Activated T-cell treated with anti-CD3 and anti-CD28 coated beads, Interleukin-2, amount 50 U/mL, for 72 hours (primary cell): Measurements from ENCODE around the gene ATRIP. TPM values are rescaled to one million over a fixed set of nuclear protein-coding genes. Genes with fewer than 3 reads are reported as not detected.
"Not testable (repeated sequence)": the region's sequence is repeated elsewhere in the genome, so short reads cannot be mapped to it uniquely, and the experiment has no call there.

ENCODE experiments used
- ATAC-seq, 2 donors: fragments of 150-1000 bp; cut with Tn5 transposase; replicated peaks in 1 of 2; 2 replicates each; pipeline ENCODE4 v1.10.0; 2021; ENCODE audit warnings: moderate library complexity in 2 of 2, mild to moderate bottlenecking in 1 of 2
- DNase-seq, 2 donors: peaks; one replicate each; pipeline ENCODE4 v3.0.0; 2021 to 2022; ENCODE audit warnings: mixed read lengths in 1 of 2
- H3K27ac Mint-ChIP-seq: one replicate; pipeline ENCODE4 v1.8.0; 2022; ENCODE audit warnings: mild to moderate bottlenecking, moderate library complexity, mixed read lengths
- H3K27me3 Mint-ChIP-seq: one replicate; pipeline ENCODE4 v1.8.0; 2022; ENCODE audit warnings: low read depth, mixed read lengths
- H3K36me3 Mint-ChIP-seq, 2 donors: one replicate each; pipeline ENCODE4 v1.8.0; 2022; ENCODE audit warnings: mixed read lengths in 2 of 2, mild to moderate bottlenecking in 1 of 2; ENCODE audit not compliant: insufficient read depth in 2 of 2
- H3K4me1 Mint-ChIP-seq: one replicate; pipeline ENCODE4 v1.8.0; 2022; ENCODE audit warnings: low read depth, mixed read lengths
- H3K4me3 Mint-ChIP-seq, 2 donors: one replicate each; pipeline ENCODE4 v1.8.0; 2022; ENCODE audit warnings: mild to moderate bottlenecking in 2 of 2, mixed read lengths in 2 of 2, moderate library complexity in 2 of 2
- H3K9me3 Mint-ChIP-seq, 2 donors: one replicate each; pipeline ENCODE4 v1.8.0; 2022; ENCODE audit warnings: mixed read lengths in 2 of 2
- total RNA-seq, 2 donors: library from RNA; stranded (reverse); gene quantifications; one replicate each; pipeline ENCODE4 v1.2.3, GENCODE V29; 2022

Gene ATRIP
- 10 to 100 TPM; 15.6 to 19.9 TPM for total RNA-seq

DNA sequence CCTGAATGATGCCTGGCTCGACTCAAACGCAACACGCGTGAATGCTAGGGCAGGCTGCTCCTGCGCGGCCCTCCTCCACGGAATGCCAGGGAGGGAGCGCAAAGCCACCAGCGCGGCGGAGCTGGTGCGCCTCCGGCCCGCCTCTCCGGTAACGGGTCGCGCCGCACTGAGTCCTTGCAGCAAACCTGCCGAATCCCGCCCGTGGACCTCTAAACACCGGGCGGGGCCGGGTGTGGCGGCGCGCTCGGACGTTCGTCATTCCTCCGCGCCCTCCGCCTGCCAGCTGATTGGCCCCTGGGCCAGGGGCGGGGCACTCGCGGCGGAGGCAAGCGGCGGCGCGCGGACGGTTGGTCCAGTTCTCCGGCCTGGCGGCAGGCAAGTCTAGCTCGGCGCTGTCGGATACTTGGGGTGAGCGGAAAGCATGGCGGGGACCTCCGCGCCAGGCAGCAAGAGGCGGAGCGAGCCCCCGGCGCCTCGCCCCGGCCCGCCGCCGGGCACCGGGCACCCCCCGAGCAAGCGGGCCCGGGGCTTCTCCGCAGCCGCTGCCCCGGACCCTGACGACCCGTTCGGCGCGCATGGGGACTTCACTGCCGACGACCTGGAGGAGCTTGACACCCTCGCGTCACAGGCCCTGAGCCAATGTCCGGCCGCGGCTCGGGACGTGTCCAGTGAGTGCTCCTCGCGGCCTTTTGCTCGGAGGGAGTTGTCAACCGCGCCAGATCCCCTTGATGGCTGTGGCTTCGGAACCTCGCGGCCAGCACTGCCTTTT lies at the start of gene ATRIP:
ATRIP (plus strand) TSS at position 313 of the 769 bp plus-strand sequence; CDS start at position 422, 109 bp downstream.
- Mint-ChIP-seq H3K4me3 (peak within 1 kb of the TSS; percentile 95 to 100), H3K9me3 (no peaks in the 10 kb centered on the region), H3K27me3 (no peaks in the 10 kb centered on the region), H3K27ac (peak within 1 kb of the TSS; percentile 66), H3K4me1 (peaks cover 54% of the 10 kb centered on the region), H3K36me3 (peaks cover 7 to 16% of the 10 kb centered on the region in 2 donors)
- peak; percentile 96 to 99 for ATAC-seq
- peak; percentile 92 to 95 for DNase-seq

- Mint-ChIP-seq H3K4me1 (peaks cover 7% of the 10 kb centered on the region), H3K27me3 (no peaks in the 10 kb centered on the region), H3K4me3 (no peak overlapping the region), H3K9me3 (no peaks in the 10 kb centered on the region), H3K27ac (no peak overlapping the region), H3K36me3 (peaks cover 0 to 3% of the 10 kb centered on the region in 2 donors)
- no peak for ATAC-seq
- DNase-seq = no peak
These were observed 48.5 kb upstream of the ATRIP start for GRCh38 chr3:48397767-48398681.

GRCh38 chr3:48398701-48399386 lies 47.7 kb upstream of the ATRIP start:
- Mint-ChIP-seq H3K4me3 (no peak overlapping the region), H3K36me3 (peaks cover 0 to 3% of the 10 kb centered on the region in 2 donors), H3K27me3 (no peaks in the 10 kb centered on the region), H3K27ac (no peak overlapping the region), H3K4me1 (peaks cover 7% of the 10 kb centered on the region), H3K9me3 (no peaks in the 10 kb centered on the region)
- DNase-seq = no peak
- ATAC-seq = no peak

GRCh38 chr3:48399387-48400172 lies 47.0 kb upstream of the ATRIP start:
- H3K9me3 Mint-ChIP-seq = no peaks in the 10 kb centered on the region
- H3K4me3 Mint-ChIP-seq = no peak overlapping the region
- ATAC-seq (no peak), DNase-seq (no peak)
- H3K27me3 Mint-ChIP-seq = no peaks in the 10 kb centered on the region
- no peak overlapping the region for H3K27ac Mint-ChIP-seq
- H3K36me3 Mint-ChIP-seq = peaks cover 0 to 2% of the 10 kb centered on the region in 2 donors
- peaks cover 3% of the 10 kb centered on the region for H3K4me1 Mint-ChIP-seq

DNA sequence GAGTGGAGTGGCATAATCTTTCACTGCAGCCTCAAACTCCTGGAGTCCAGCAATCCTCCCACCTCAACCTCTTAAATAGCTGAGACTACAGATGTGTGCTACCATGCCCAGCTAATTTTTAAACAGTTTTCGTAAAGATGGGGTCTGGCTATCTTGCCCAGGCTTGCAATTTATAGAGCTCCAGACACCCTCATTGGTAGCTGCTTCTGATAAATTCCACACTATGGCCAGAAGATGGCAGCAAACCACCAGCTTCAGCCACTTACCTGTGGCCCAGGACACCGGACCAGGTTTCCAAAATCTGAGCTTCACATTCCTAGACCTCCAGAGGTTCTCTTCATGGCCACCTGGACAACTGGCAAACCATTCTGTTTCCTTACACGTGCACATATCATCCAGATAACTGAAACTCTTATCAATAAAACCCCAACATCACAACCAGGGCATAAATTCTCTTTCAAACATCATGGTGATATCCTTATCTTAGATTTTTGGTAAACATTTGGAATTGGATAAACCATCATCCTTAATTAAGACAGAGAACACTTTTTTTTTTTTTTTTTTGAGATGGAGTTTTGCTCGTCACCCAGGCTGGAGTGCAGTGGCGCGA lies 45.6 kb upstream of the ATRIP start:
- Mint-ChIP-seq H3K36me3 (no peaks in the 10 kb centered on the region), H3K27me3 (no peaks in the 10 kb centered on the region)

GRCh38 chr3:48401434-48401901 lies 45.1 kb upstream of the ATRIP start:
- not testable (repeated sequence) for H3K36me3 Mint-ChIP-seq, H3K27ac Mint-ChIP-seq, DNase-seq, H3K27me3 Mint-ChIP-seq, H3K4me3 Mint-ChIP-seq, ATAC-seq, H3K9me3 Mint-ChIP-seq, H3K4me1 Mint-ChIP-seq

More for the DNA sequence above, 45.6 kb upstream of the ATRIP start:
- no peak overlapping the region for H3K27ac Mint-ChIP-seq
- no peak overlapping the region for H3K4me3 Mint-ChIP-seq
- no peaks in the 10 kb centered on the region for H3K4me1 Mint-ChIP-seq
- ATAC-seq = peak; percentile 76 to 82
- DNase-seq = peak; percentile 61 to 62
- no peaks in the 10 kb centered on the region for H3K9me3 Mint-ChIP-seq

DNA sequence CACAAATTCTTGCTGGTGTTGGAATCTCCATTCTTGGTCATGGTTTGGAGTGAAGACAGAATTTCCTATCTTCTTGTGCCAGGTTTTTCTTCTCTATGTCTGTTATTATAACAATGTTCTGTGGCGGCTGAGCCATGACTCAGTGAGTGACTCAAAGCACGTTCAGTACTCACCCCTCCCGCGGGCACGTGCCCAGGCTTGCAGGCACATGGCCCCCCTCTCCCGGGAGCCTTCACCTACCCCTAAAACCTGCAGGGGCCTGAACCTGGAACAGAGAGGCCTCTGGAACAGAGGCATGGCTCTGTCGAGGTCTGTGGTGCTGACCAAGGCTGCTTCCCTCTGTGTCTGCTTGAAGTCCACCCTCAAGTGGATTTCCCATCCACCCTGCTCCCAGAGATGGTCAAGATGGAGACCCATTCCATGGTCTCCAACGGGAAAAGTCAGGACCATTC lies 44.2 kb upstream of the ATRIP start:
- Mint-ChIP-seq H3K4me3 (no peak overlapping the region), H3K27me3 (no peaks in the 10 kb centered on the region), H3K36me3 (no peaks in the 10 kb centered on the region), H3K9me3 (no peaks in the 10 kb centered on the region), H3K27ac (no peak overlapping the region), H3K4me1 (no peaks in the 10 kb centered on the region)
- DNase-seq (no peak), ATAC-seq (no peak)

DNA sequence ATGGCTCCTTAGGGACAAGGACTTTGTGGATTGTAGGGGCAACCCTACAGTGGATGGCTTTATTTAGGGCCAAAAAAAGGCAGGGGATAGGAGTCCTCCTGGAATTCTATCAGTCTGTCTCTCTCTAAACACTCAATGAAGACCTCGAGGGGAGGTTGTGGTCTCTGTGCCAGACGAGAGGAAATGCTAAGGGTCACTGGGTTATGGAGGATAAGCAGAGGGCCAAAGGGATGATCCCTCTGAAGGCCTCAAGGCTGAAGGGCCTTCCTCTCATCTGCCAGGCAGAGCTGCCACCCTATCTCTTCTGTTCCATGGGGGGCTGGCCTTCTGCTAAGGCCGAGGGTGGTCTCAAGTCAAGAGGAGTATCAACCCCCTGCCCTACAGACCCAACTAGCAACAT lies 43.6 kb upstream of the ATRIP start:
- no peaks in the 10 kb centered on the region for H3K27me3 Mint-ChIP-seq
- no peak for ATAC-seq
- no peak overlapping the region for H3K27ac Mint-ChIP-seq
- H3K9me3 Mint-ChIP-seq = no peaks in the 10 kb centered on the region
- no peaks in the 10 kb centered on the region for H3K4me1 Mint-ChIP-seq
- no peak for DNase-seq
- no peak overlapping the region for H3K4me3 Mint-ChIP-seq
- no peaks in the 10 kb centered on the region for H3K36me3 Mint-ChIP-seq

- Mint-ChIP-seq H3K9me3 (no peaks in the 10 kb centered on the region), H3K36me3 (no peaks in the 10 kb centered on the region), H3K4me1 (no peaks in the 10 kb centered on the region), H3K27ac (no peak overlapping the region), H3K4me3 (no peak overlapping the region), H3K27me3 (no peaks in the 10 kb centered on the region)
- no peak for DNase-seq
- no peak for ATAC-seq
These were observed 42.8 kb upstream of the ATRIP start for GRCh38 chr3:48403533-48404439.

- H3K4me3 Mint-ChIP-seq = no peak overlapping the region
- DNase-seq = no peak
- H3K27me3 Mint-ChIP-seq = no peaks in the 10 kb centered on the region
- no peaks in the 10 kb centered on the region for H3K4me1 Mint-ChIP-seq
- no peaks in the 10 kb centered on the region for H3K36me3 Mint-ChIP-seq
- ATAC-seq = no peak
- H3K27ac Mint-ChIP-seq = no peak overlapping the region
- H3K9me3 Mint-ChIP-seq = no peaks in the 10 kb centered on the region
These were observed 41.8 kb upstream of the ATRIP start for GRCh38 chr3:48404440-48405342.
